Fibroblast of lung (primary cell): ENCODE results near the gene DAB1.

Experiments
- CTCF ChIP-seq, 2 donors: IDR thresholded peaks in 1 of 2; conservative IDR thresholded peaks in 1 of 2; 1 replicate in 1 of 2; 2 replicates in 1 of 2; pipeline ENCODE4 v1.5.1; 2011 to 2012; ENCODE audit warnings: low read length in 2 of 2, control low read depth in 1 of 2, inconsistent platforms in 1 of 2, low read depth in 1 of 2, mild to moderate bottlenecking in 1 of 2
- EZH2 ChIP-seq: IDR thresholded peaks from 2 replicates; pipeline ENCODE4 v1.5.1; 2012; ENCODE audit warnings: low read length, control low read depth, mild to moderate bottlenecking; ENCODE audit errors: missing control alignments

GRCh38 chr1:57331620-57332019, 92.2 kb downstream of the DAB1 start:
- no peak for TF ChIP-seq CTCF (conservative IDR thresholded peaks at IDR 0.05 in 1 of 2, IDR thresholded peaks at IDR 0.05 in 1 of 2; ENCODE audit: low read depth in 1 of 2, low read length in 2 of 2)
- no peak for TF ChIP-seq EZH2
